HEK293 (cell line): ENCODE measurements around the gene LIMK2.

Source experiments
- CTCF ChIA-PET: fragments of 350-600 bp; formaldehyde crosslinking; extraction: SDS; loops from one replicate; lab custom pipeline; 2021; ENCODE audit warnings: antibody characterized with exemption; lab: Yijun Ruan, JAX
- POLR2A ChIA-PET: fragments of 300-600 bp; formaldehyde crosslinking; extraction: SDS; loops from one replicate; lab custom pipeline; 2020; ENCODE audit warnings: antibody characterized with exemption, inconsistent platforms; lab: Yijun Ruan, JAX
- H3K27ac ChIP-seq: fragments of 200-500 bp; sonication (Bioruptor generic); 2 replicates; pipeline ENCODE4 v1.5.1; 2014; ENCODE audit warnings: low read depth, low read length, control low read depth, inconsistent platforms; ENCODE audit errors: extremely low read depth
- H3K36me3 ChIP-seq, 2 experiments: fragments of 200-500 bp in 1 of 2; sonication (Bioruptor generic) in 1 of 2; 1 replicate in 1 of 2; 2 replicates in 1 of 2; pipeline ENCODE4 v1.5.1; 2014 to 2017; ENCODE audit warnings: inconsistent platforms in 2 of 2, low read length in 2 of 2; ENCODE audit not compliant: control insufficient read depth in 2 of 2, insufficient read depth in 1 of 2
- H3K4me1 ChIP-seq: fragments of 200-500 bp; sonication (Bioruptor generic); 2 replicates; pipeline ENCODE4 v1.5.1; 2014; ENCODE audit warnings: mild to moderate bottlenecking, low read length, inconsistent platforms; ENCODE audit not compliant: control insufficient read depth, insufficient read depth
- H3K4me3 ChIP-seq: 2 replicates; pipeline ENCODE4 v1.5.1; 2011; ENCODE audit warnings: low read depth, mild to moderate bottlenecking, control low read depth, low read length, moderate library complexity
- H3K9me3 ChIP-seq: fragments of 200-500 bp; sonication (Bioruptor generic); 2 replicates; pipeline ENCODE4 v1.5.1; 2014; ENCODE audit warnings: low read depth, low read length, inconsistent platforms; ENCODE audit not compliant: control insufficient read depth, insufficient read depth
- GLI2 ChIP-seq: fragments of 450-650 bp; formaldehyde crosslinking; IDR thresholded peaks from 2 replicates; pipeline ENCODE4; 2017; ENCODE audit warnings: missing biosample characterization, missing genetic modification characterization, low read depth, borderline replicate concordance
- HOXA7 ChIP-seq: sonication (generic); formaldehyde crosslinking; IDR thresholded peaks from 2 replicates; pipeline ENCODE4 v1.8.1; 2022; ENCODE audit warnings: missing genetic modification reagents, borderline replicate concordance
- KLF17 ChIP-seq: fragments of 450-650 bp; formaldehyde crosslinking; IDR thresholded peaks from 2 replicates; pipeline ENCODE4 v1.5.1; 2016; ENCODE audit warnings: missing biosample characterization, missing genetic modification characterization
- MZF1 ChIP-seq: fragments of 450-650 bp; formaldehyde crosslinking; IDR thresholded peaks from 2 replicates; pipeline ENCODE4 v1.5.1; 2017; ENCODE audit warnings: missing biosample characterization, missing genetic modification characterization, borderline replicate concordance
- PBX3 ChIP-seq: sonication (generic); formaldehyde crosslinking; IDR thresholded peaks from 2 replicates; pipeline ENCODE4 v1.8.1; 2022; ENCODE audit warnings: mild to moderate bottlenecking, moderate library complexity, missing genetic modification reagents
- RBAK ChIP-seq: fragments of 450-650 bp; formaldehyde crosslinking; IDR thresholded peaks from 2 replicates; pipeline ENCODE4 v1.5.1; 2016; ENCODE audit warnings: missing biosample characterization, missing genetic modification characterization
- SALL2 ChIP-seq: fragments of 450-650 bp; formaldehyde crosslinking; IDR thresholded peaks from 2 replicates; pipeline ENCODE4 v1.5.0; 2017; ENCODE audit warnings: missing biosample characterization, mild to moderate bottlenecking, missing genetic modification characterization, borderline replicate concordance
- TSHZ1 ChIP-seq: fragments of 450-650 bp; formaldehyde crosslinking; IDR thresholded peaks from 2 replicates; pipeline ENCODE4 v1.5.1; 2016; ENCODE audit warnings: missing biosample characterization, missing genetic modification characterization, borderline replicate concordance
- ZBTB8A ChIP-seq: fragments of 450-650 bp; formaldehyde crosslinking; IDR thresholded peaks from 2 replicates; pipeline ENCODE4 v1.5.1; 2016; ENCODE audit warnings: missing biosample characterization, missing genetic modification characterization
- ZIC2 ChIP-seq: fragments of 450-650 bp; formaldehyde crosslinking; IDR thresholded peaks from 2 replicates; pipeline ENCODE4 v1.5.1; 2016; ENCODE audit warnings: missing biosample characterization, missing genetic modification characterization
- ZNF157 ChIP-seq: fragments of 450-650 bp; formaldehyde crosslinking; IDR thresholded peaks from 2 replicates; pipeline ENCODE4 v1.5.1; 2016; ENCODE audit warnings: missing biosample characterization, missing genetic modification characterization
- ZNF16 ChIP-seq: fragments of 450-650 bp; formaldehyde crosslinking; IDR thresholded peaks from 2 replicates; pipeline ENCODE4 v1.5.1; 2016; ENCODE audit warnings: low read depth, missing biosample characterization, missing genetic modification characterization
- ZNF175 ChIP-seq: fragments of 450-650 bp; formaldehyde crosslinking; IDR thresholded peaks from 2 replicates; pipeline ENCODE4 v1.5.1; 2016; ENCODE audit warnings: missing biosample characterization, missing genetic modification characterization
- ZNF19 ChIP-seq: fragments of 450-650 bp; formaldehyde crosslinking; IDR thresholded peaks from 2 replicates; pipeline ENCODE4; 2016; ENCODE audit warnings: missing biosample characterization, missing genetic modification characterization, low read depth
- ZNF2 ChIP-seq: fragments of 450-650 bp; formaldehyde crosslinking; IDR thresholded peaks from 2 replicates; pipeline ENCODE4 v1.5.1; 2016; ENCODE audit warnings: missing biosample characterization, missing genetic modification characterization
- ZNF280C ChIP-seq: fragments of 450-650 bp; formaldehyde crosslinking; IDR thresholded peaks from 2 replicates; pipeline ENCODE4 v1.5.1; 2016; ENCODE audit warnings: missing biosample characterization, missing genetic modification characterization
- ZNF335 ChIP-seq: fragments of 450-650 bp; formaldehyde crosslinking; conservative IDR thresholded peaks from 2 replicates; pipeline ENCODE4 v1.5.1; 2016; ENCODE audit warnings: missing biosample characterization, missing genetic modification characterization
- ZNF366 ChIP-seq: fragments of 450-650 bp; formaldehyde crosslinking; conservative IDR thresholded peaks from 2 replicates; pipeline ENCODE4 v1.5.1; 2016; ENCODE audit warnings: missing biosample characterization, missing genetic modification characterization
- ZNF37A ChIP-seq: fragments of 450-650 bp; IDR thresholded peaks from 2 replicates; pipeline ENCODE4 v1.5.1; 2018; ENCODE audit warnings: missing biosample characterization, missing genetic modification characterization
- ZNF416 ChIP-seq: fragments of 450-650 bp; formaldehyde crosslinking; IDR thresholded peaks from 2 replicates; pipeline ENCODE4 v1.5.1; 2016; ENCODE audit warnings: missing biosample characterization, missing genetic modification characterization
- ZNF449 ChIP-seq: fragments of 450-650 bp; formaldehyde crosslinking; IDR thresholded peaks from 2 replicates; pipeline ENCODE4 v1.5.1; 2017; ENCODE audit warnings: missing biosample characterization, mild to moderate bottlenecking, missing genetic modification characterization, moderate library complexity
- ZNF555 ChIP-seq: fragments of 450-650 bp; formaldehyde crosslinking; conservative IDR thresholded peaks from 2 replicates; pipeline ENCODE4 v1.5.1; 2017; ENCODE audit warnings: missing biosample characterization, mild to moderate bottlenecking, missing genetic modification characterization, inconsistent platforms
- ZNF610 ChIP-seq: fragments of 450-650 bp; formaldehyde crosslinking; IDR thresholded peaks from 2 replicates; pipeline ENCODE4 v1.5.1; 2016; ENCODE audit warnings: missing biosample characterization, missing genetic modification characterization, borderline replicate concordance
- ZNF654 ChIP-seq: fragments of 450-650 bp; formaldehyde crosslinking; IDR thresholded peaks from 2 replicates; pipeline ENCODE4 v1.5.1; 2016; ENCODE audit warnings: low read depth, missing biosample characterization, missing genetic modification characterization
- ZNF785 ChIP-seq: fragments of 450-650 bp; formaldehyde crosslinking; IDR thresholded peaks from 2 replicates; pipeline ENCODE4 v1.5.1; 2016; ENCODE audit warnings: missing biosample characterization, missing genetic modification characterization

The LIMK2 gene

GRCh38 chr22:31272522-31273446, 60.7 kb downstream of the LIMK2 start:
- H3K36me3 ChIP-seq, result peaks cover 13 to 80% of the 10 kb centered on the region in 2 experiments
- POLR2A ChIA-PET, result interaction anchor here (1.0 to 1.6 kb wide), 5 partner anchors 13 to 165 kb away, joined by 3 to 9 read pairs (median 4); partner anchors contain the start of genes LIMK2 and SELENOM

GRCh38 chr22:31274017-31274416, 61.9 kb downstream of the LIMK2 start:
- CTCF ChIA-PET, result interaction anchor here (0.6 to 6.9 kb wide), 19 partner anchors 9 to 192 kb away, joined by 3 to 117 read pairs (median 6); partner anchors contain the start of genes LIMK2, PIK3IP1, SELENOM and SMTN
- no peak for TF ChIP-seq ZNF335
- TF ChIP-seq ZNF175 (tag by site-specific recombination), result no peak
- TF ChIP-seq SALL2 (tag by site-specific recombination), result no peak
- no peak for TF ChIP-seq ZNF280C
- TF ChIP-seq ZNF449 (tag by site-specific recombination), result no peak
- no peak for TF ChIP-seq ZNF366 (tag by site-specific recombination)

More at GRCh38 chr22:31272522-31273446, 60.7 kb downstream of the LIMK2 start:
- H3K27ac ChIP-seq, result no peak overlapping the region
- no peak overlapping the region for H3K4me3 ChIP-seq
- CTCF ChIA-PET, result interaction anchor here (0.5 to 6.9 kb wide), 60 partner anchors 10 to 1181 kb away, joined by 3 to 117 read pairs (median 4); partner anchors contain the start of genes LIMK2, PIK3IP1, RNF185 and SELENOM
- H3K4me1 ChIP-seq, result no peaks in the 10 kb centered on the region
- TF ChIP-seq ZBTB8A (tag by site-specific recombination) (no peak), ZIC2 (tag by site-specific recombination) (peak; percentile 45), ZNF2 (tag by site-specific recombination) (no peak), ZNF416 (tag by site-specific recombination) (no peak), ZNF157 (tag by site-specific recombination) (no peak), MZF1 (tag by site-specific recombination) (no peak), ZNF654 (tag by site-specific recombination) (peak; percentile 69), ZNF37A (tag by site-specific recombination) (no peak), ZNF19 (tag by site-specific recombination) (no peak), ZNF785 (no peak), ZNF16 (tag by site-specific recombination) (no peak), RBAK (tag by site-specific recombination) (no peak), ZNF610 (no peak), ZNF555 (tag by site-specific recombination) (no peak), HOXA7 (CRISPR knock-in tag) (no peak), TSHZ1 (no peak), GLI2 (tag by site-specific recombination) (no peak), PBX3 (CRISPR knock-in tag) (0 out of 2 replicates have a peak, but pooled peaks have one; percentile 25), KLF17 (tag by site-specific recombination) (no peak)
- H3K9me3 ChIP-seq, result no peaks in the 10 kb centered on the region

More at GRCh38 chr22:31274017-31274416, 61.9 kb downstream of the LIMK2 start:
- Histone ChIP-seq H3K9me3 (no peaks in the 10 kb centered on the region), H3K27ac (no peak overlapping the region), H3K4me3 (no peak overlapping the region), H3K4me1 (no peaks in the 10 kb centered on the region), H3K36me3 (peaks cover 13 to 81% of the 10 kb centered on the region in 2 experiments)
- POLR2A ChIA-PET, result interaction anchor here (1.0 to 1.6 kb wide), 2 partner anchors 85 to 167 kb away, joined by 3 to 4 read pairs; partner anchors contain the start of gene SELENOM
